Cardiac fibroblast (primary cell): Measurements from ENCODE around the gene CHAF1B.

Experiments
- DNase-seq, 2 donors: peaks; one replicate each; pipeline versions ENCODE4 v3.0.0 to v3.0.0-alpha.2; 2010; ENCODE audit warnings: low read depth in 2 of 2
- H3K4me3 ChIP-seq, 2 donors: replicated peaks in 1 of 2; 1 replicate in 1 of 2; 2 replicates in 1 of 2; pipeline ENCODE4 v1.5.1; 2011; ENCODE audit warnings: low read depth in 2 of 2, low read length in 2 of 2, mild to moderate bottlenecking in 2 of 2, moderate library complexity in 1 of 2
- CTCF ChIP-seq: IDR thresholded peaks from one replicate; pipeline ENCODE4 v1.5.1; 2011; ENCODE audit warnings: low read depth, mild to moderate bottlenecking, low read length, inconsistent platforms

CHAF1B gene

GRCh38 chr21:36419241-36419640, 34.0 kb downstream of the CHAF1B start:
- no peak overlapping the region for H3K4me3 ChIP-seq
- no peak for DNase-seq
- no peak for TF ChIP-seq CTCF

DNA sequence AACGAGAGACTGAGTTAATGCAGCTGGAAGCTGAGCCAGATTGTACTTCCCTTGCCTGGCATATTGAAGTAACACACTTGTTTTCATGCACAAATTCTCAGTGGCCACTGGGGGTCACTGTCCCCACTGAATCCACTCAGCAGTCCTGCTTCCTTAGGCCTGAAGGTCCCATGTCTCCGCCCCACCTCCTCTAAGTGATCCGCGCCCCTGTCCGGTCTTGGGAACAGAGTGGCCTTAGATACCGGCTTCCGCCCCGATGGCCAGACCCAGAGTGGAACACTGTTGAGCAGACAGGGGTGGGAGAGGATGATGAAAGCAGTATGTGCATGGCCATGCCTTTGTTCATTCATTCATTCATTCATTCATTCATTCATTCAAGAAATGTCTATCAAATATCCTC, 34.8 kb downstream of the CHAF1B start:
- DNase-seq = peak; percentile 95 to 96
- peak; percentile 84 for TF ChIP-seq CTCF
- H3K4me3 ChIP-seq = no peak overlapping the region

- no peak for TF ChIP-seq CTCF
- no peak for DNase-seq
- no peak overlapping the region for H3K4me3 ChIP-seq
Observed at GRCh38 chr21:36420571-36421339, 35.6 kb downstream of the CHAF1B start.

DNA sequence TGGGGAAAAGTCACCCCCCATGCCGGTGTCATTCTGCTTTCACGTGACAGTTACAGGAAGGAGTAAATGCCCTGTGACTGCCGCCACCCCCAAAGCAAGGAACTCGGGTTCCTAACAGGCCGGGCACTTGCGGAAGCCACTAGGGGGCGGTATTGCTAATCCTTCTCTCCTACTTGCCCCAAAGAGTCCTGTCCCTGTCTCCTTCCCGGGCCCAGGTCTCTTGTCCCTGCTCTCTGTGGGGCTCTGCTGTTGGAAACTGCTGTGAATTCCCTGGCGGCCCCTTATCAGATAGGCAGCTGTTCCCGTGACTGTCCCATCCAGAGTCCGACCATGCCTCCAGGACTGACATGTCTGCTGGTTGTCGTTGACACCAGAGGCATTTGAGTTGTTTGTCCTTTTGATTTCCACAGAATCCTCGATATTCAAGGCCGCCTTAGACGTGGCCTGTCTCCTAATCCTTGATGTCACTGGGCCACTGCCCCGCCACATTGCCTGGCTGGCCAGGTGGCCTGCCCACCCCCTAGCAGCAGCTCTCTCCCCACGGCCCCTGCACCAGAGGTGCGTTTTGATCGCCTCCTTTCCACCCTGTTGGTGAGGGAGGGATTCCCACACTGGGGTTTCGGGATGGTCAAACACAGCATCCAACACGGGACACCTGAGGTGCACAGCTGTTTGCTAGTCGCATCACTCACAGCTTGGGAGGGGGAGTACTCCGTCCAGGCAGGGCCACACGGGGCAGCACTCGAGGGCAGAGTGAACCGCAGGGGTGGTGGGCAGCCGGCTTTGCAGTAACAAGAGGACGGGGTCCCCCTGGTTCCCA, 37.3 kb downstream of the CHAF1B start:
- H3K4me3 ChIP-seq = no peak overlapping the region
- DNase-seq = peak; percentile 76 to 88
- TF ChIP-seq CTCF = peak; percentile 86

- no peak for TF ChIP-seq CTCF
- no peak for DNase-seq
- no peak overlapping the region for H3K4me3 ChIP-seq
Observed at GRCh38 chr21:36423771-36424433, 38.7 kb downstream of the CHAF1B start.

DNA sequence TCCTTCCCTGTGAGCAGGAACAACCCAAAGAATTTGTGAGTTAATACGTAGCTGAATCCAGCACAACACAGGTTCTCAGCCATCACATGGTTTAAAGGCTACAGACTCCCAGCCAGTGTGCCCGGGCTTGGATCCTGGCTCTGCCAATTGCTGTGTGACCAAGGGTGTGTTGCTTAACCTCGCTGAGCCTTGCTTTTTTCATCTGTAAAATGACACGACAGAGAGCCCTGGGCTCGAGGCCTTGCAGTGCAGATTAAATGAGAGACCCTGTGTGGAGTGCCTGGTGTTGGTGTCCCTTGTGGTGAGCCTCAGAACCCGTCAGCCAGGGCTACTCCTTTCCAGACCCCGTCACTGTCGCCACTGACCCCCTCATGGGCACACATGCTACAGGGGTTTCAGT, 39.4 kb downstream of the CHAF1B start:
- no peak for TF ChIP-seq CTCF
- no peak for DNase-seq

More for the DNA sequence above, 39.4 kb downstream of the CHAF1B start:
- H3K4me3 ChIP-seq = no peak overlapping the region
